ENCODE measurements around the gene ZNF385C. TPM values are rescaled to one million over a fixed set of nuclear protein-coding genes. Genes with fewer than 3 reads are reported as not detected.

ZNF385C gene
- total RNA-seq, 1 experiment from 2014 or later, result 3.7 TPM

DNA sequence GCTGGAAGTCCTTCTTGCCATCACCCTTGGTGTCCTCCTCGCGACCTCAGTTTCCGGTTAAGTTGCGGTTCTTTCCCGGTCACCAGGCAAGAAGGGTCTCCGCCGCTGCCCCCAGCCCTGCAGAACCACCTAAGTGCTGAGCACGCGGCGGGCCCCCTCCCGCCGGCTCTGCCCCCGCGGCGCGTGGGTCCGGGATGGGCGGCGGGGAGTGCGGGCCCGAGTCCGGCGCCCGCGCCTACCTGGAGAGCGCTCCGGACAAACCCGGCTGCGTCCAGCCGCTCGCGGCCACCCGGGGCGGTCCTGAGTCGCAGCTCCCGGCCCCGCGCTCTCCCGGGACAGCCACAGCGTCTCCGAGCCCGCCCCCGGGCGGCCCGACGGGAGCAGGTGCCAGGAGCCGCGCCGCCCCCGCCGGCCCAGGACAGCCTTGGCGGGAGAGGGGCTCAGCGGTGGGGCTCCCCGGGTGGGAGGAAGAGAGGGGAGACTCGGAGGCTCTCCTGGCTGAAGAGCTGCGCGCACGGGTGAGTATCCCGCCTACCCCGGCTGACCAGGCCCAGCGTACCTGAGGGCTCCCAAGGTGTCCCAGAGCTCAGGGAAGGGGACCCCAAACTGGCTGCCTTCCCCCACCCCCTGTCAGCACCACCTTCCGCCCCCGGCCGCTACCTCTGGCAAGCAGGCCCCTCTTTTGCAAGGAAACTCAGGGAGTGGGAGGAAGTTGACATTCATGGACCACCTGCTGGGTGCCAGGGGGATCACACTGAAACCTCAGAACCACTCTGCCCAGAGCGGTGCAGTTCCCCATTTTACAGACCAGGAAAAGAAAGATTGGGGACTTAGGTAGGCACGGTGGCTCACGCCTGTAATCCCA is 25.7 kb downstream of the ZNF385C start (continued):
- TF ChIP-seq, protein P1, sequence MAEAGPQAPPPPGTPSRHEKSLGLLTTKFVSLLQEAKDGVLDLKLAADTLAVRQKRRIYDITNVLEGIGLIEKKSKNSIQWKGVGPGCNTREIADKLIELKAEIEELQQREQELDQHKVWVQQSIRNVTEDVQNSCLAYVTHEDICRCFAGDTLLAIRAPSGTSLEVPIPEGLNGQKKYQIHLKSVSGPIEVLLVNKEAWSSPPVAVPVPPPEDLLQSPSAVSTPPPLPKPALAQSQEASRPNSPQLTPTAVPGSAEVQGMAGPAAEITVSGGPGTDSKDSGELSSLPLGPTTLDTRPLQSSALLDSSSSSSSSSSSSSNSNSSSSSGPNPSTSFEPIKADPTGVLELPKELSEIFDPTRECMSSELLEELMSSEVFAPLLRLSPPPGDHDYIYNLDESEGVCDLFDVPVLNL (CRISPR knock-in tag; IDR thresholded peaks at IDR 0.05; ENCODE audit: borderline replicate concordance, low read depth), result no peak
- TF ChIP-seq, protein P2, sequence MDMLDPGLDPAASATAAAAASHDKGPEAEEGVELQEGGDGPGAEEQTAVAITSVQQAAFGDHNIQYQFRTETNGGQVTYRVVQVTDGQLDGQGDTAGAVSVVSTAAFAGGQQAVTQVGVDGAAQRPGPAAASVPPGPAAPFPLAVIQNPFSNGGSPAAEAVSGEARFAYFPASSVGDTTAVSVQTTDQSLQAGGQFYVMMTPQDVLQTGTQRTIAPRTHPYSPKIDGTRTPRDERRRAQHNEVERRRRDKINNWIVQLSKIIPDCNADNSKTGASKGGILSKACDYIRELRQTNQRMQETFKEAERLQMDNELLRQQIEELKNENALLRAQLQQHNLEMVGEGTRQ (CRISPR knock-in tag; IDR thresholded peaks at IDR 0.05), result no peak
- TF ChIP-seq JUN (CRISPR knock-in tag; IDR thresholded peaks at IDR 0.05) (no peak), ZNF423 (CRISPR knock-in tag; IDR thresholded peaks at IDR 0.05) (peak; percentile 54), MXD4 (CRISPR knock-in tag; IDR thresholded peaks at IDR 0.05; ENCODE audit: borderline replicate concordance) (no peak), FOXP1 (CRISPR knock-in tag; IDR thresholded peaks at IDR 0.05; ENCODE audit: borderline replicate concordance) (peak; percentile 63; the same call in 1 of the 2 replicates), KAT7 (CRISPR knock-in tag; IDR thresholded peaks at IDR 0.05; ENCODE audit: borderline replicate concordance) (no peak)
- TF ChIP-seq, protein P3, sequence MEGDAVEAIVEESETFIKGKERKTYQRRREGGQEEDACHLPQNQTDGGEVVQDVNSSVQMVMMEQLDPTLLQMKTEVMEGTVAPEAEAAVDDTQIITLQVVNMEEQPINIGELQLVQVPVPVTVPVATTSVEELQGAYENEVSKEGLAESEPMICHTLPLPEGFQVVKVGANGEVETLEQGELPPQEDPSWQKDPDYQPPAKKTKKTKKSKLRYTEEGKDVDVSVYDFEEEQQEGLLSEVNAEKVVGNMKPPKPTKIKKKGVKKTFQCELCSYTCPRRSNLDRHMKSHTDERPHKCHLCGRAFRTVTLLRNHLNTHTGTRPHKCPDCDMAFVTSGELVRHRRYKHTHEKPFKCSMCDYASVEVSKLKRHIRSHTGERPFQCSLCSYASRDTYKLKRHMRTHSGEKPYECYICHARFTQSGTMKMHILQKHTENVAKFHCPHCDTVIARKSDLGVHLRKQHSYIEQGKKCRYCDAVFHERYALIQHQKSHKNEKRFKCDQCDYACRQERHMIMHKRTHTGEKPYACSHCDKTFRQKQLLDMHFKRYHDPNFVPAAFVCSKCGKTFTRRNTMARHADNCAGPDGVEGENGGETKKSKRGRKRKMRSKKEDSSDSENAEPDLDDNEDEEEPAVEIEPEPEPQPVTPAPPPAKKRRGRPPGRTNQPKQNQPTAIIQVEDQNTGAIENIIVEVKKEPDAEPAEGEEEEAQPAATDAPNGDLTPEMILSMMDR (IDR thresholded peaks at IDR 0.05), result no peak
- TF ChIP-seq, protein P4, sequence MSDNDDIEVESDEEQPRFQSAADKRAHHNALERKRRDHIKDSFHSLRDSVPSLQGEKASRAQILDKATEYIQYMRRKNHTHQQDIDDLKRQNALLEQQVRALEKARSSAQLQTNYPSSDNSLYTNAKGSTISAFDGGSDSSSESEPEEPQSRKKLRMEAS (CRISPR knock-in tag; IDR thresholded peaks at IDR 0.05), result no peak

DNA sequence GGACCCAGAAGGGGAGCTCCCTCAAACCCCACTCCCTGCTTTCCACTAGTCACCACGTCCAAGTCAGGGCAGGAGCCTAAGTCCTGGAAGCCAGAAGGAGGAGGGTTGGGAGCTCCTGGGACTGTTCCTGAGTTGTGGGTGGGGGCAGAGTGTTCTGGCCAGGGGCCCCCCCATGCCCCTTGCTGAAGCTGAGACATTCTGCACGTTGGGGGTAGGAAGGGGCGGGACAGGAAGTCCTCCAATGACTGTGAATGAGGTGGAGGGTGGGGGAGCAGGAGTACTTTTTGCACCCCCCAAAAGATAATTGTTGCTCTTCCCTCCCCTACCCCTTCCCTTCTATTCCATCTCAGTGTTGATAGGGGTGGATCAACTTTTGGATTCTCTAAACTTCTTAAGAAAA is 26.5 kb downstream of the ZNF385C start:
- Mint-ChIP-seq H3K4me3 (peak overlapping the region; percentile 71), H3K9me3 (no peaks in the 10 kb centered on the region), H3K27me3 (ENCODE audit: low read depth) (peaks cover 11% of the 10 kb centered on the region), H3K27ac (no peak overlapping the region), H3K36me3 (no peaks in the 10 kb centered on the region), H3K4me1 (peaks cover 10% of the 10 kb centered on the region)
- CTCF ChIA-PET, result interaction anchor here (0.6 to 3.1 kb wide), 22 partner anchors 8 to 334 kb away, joined by 3 to 32 read pairs (median 5); partner anchors contain the start of genes DNAJC7, JUP, NKIRAS2 and ZNF385C
- DNase-seq (ENCODE audit: low spot score) (no peak), ATAC-seq (no peak)
- POLR2A ChIA-PET, result interaction anchor here (1.5 kb wide), 1 partner anchor 44 kb away, joined by 3 read pairs; no protein-coding TSS in a partner anchor
- TF ChIP-seq ZNF671 (CRISPR knock-in tag; IDR thresholded peaks at IDR 0.05) (no peak), ETV6 (CRISPR knock-in tag; IDR thresholded peaks at IDR 0.05) (no peak)

DNA sequence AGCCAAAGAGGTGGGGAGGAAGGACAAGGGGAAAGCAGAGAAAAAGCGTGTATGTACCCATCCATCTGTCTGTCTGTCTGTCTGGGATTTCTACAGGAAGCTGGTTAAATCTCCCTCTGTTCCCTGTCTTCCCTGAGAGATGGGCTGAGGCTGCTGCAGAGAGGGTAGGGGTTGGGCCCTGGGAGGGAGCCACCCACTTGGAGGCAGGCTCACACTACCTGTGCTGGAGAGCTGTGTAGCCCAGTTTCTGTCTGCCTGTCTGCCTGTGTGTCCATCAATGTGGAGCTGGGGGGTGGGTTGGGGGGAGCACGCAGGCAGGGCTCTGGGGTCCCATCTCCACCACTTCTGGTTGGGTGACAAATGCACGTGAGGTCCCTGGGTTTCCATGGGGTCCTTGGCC is 29.3 kb downstream of the ZNF385C start:
- POLR2A ChIA-PET, result interaction anchor here (0.5 to 0.6 kb wide), 3 partner anchors 347 to 527 kb away, joined by 3 to 4 read pairs (median 3); no protein-coding TSS in a partner anchor
- ATAC-seq, result no peak
- H3K27me3 Mint-ChIP-seq (ENCODE audit: low read depth), result peaks cover 11% of the 10 kb centered on the region
- TF ChIP-seq, protein P5, sequence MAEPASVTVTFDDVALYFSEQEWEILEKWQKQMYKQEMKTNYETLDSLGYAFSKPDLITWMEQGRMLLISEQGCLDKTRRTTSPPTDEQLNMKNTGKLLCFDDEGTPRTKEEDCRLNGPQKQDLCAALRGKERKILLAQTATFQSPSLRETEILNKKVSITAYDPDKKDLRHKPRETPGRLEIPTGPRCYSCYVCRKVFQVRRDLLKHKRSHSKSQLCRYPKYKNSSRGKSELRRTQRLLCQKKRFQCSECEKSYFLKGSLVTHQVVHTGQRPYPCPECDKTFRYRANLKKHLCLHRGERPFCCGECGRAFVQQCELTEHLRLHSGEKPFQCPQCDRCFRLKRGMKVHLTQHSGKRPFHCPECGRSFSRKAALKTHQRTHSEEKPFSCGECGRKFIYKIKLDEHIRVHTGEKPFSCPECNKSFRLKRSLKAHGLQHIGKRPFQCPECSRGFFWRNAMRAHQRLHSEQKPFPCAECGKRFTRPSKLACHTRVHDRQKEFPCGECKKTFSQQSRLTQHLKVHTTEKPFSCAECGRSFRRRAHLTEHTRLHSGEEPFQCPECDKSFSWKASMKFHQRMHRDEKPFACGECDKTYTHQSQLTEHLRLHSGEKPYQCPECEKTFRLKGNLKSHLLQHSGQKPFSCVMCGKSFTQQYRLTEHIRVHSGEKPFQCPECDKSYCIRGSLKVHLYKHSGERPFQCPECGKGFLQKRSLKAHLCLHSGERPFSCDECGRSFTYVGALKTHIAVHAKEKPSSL (CRISPR knock-in tag; conservative IDR thresholded peaks at IDR 0.05), result no peak
- TF ChIP-seq, protein P3 (IDR thresholded peaks at IDR 0.05), result no peak
- TF ChIP-seq NFATC4 (CRISPR knock-in tag; IDR thresholded peaks at IDR 0.05) (no peak), GABPB1 (CRISPR knock-in tag; IDR thresholded peaks at IDR 0.05) (no peak)
- TF ChIP-seq, protein P6, sequence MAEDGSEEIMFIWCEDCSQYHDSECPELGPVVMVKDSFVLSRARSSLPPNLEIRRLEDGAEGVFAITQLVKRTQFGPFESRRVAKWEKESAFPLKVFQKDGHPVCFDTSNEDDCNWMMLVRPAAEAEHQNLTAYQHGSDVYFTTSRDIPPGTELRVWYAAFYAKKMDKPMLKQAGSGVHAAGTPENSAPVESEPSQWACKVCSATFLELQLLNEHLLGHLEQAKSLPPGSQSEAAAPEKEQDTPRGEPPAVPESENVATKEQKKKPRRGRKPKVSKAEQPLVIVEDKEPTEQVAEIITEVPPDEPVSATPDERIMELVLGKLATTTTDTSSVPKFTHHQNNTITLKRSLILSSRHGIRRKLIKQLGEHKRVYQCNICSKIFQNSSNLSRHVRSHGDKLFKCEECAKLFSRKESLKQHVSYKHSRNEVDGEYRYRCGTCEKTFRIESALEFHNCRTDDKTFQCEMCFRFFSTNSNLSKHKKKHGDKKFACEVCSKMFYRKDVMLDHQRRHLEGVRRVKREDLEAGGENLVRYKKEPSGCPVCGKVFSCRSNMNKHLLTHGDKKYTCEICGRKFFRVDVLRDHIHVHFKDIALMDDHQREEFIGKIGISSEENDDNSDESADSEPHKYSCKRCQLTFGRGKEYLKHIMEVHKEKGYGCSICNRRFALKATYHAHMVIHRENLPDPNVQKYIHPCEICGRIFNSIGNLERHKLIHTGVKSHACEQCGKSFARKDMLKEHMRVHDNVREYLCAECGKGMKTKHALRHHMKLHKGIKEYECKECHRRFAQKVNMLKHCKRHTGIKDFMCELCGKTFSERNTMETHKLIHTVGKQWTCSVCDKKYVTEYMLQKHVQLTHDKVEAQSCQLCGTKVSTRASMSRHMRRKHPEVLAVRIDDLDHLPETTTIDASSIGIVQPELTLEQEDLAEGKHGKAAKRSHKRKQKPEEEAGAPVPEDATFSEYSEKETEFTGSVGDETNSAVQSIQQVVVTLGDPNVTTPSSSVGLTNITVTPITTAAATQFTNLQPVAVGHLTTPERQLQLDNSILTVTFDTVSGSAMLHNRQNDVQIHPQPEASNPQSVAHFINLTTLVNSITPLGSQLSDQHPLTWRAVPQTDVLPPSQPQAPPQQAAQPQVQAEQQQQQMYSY (CRISPR knock-in tag; IDR thresholded peaks at IDR 0.05), result no peak
- TF ChIP-seq, protein P7, sequence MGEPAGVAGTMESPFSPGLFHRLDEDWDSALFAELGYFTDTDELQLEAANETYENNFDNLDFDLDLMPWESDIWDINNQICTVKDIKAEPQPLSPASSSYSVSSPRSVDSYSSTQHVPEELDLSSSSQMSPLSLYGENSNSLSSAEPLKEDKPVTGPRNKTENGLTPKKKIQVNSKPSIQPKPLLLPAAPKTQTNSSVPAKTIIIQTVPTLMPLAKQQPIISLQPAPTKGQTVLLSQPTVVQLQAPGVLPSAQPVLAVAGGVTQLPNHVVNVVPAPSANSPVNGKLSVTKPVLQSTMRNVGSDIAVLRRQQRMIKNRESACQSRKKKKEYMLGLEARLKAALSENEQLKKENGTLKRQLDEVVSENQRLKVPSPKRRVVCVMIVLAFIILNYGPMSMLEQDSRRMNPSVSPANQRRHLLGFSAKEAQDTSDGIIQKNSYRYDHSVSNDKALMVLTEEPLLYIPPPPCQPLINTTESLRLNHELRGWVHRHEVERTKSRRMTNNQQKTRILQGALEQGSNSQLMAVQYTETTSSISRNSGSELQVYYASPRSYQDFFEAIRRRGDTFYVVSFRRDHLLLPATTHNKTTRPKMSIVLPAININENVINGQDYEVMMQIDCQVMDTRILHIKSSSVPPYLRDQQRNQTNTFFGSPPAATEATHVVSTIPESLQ (CRISPR knock-in tag; IDR thresholded peaks at IDR 0.05), result no peak

More for the DNA sequence above, 29.3 kb downstream of the ZNF385C start:
- Mint-ChIP-seq H3K4me3 (no peak overlapping the region), H3K4me1 (peaks cover 13% of the 10 kb centered on the region), H3K9me3 (no peaks in the 10 kb centered on the region), H3K36me3 (no peaks in the 10 kb centered on the region), H3K27ac (no peak overlapping the region)
- no peak for DNase-seq (ENCODE audit: low spot score)
- CTCF ChIA-PET, result interaction anchor here (0.6 to 5.2 kb wide), 6 partner anchors 13 to 52 kb away, joined by 3 to 49 read pairs (median 12); partner anchors contain the start of genes KAT2A and ZNF385C
